Stomach smooth muscle (tissue), 2 donors: Measurements from ENCODE around the gene ROS1.

Source experiments
- H3K27ac ChIP-seq: one replicate; pipeline ENCODE4 v1.7.0; 2013; ENCODE audit warnings: mild to moderate bottlenecking, low read length, inconsistent platforms
- H3K27me3 ChIP-seq, 2 donors: one replicate each; pipeline ENCODE4 v1.7.0; 2013; ENCODE audit warnings: low read length in 2 of 2; ENCODE audit not compliant: insufficient read depth in 2 of 2, control insufficient read depth in 1 of 2
- H3K36me3 ChIP-seq, 2 donors: one replicate each; pipeline ENCODE4 v1.7.0; 2013; ENCODE audit warnings: low read length in 2 of 2; ENCODE audit not compliant: control insufficient read depth in 2 of 2, insufficient read depth in 2 of 2
- H3K4me1 ChIP-seq: one replicate; pipeline ENCODE4 v1.7.0; 2013; ENCODE audit warnings: low read length; ENCODE audit not compliant: control insufficient read depth, insufficient read depth
- H3K4me3 ChIP-seq, 2 donors: one replicate each; pipeline ENCODE4 v1.7.0; 2013; ENCODE audit warnings: low read length in 2 of 2
- H3K9ac ChIP-seq, 2 donors: one replicate each; pipeline ENCODE4 v1.7.0; 2013; ENCODE audit warnings: low read length in 2 of 2, mild to moderate bottlenecking in 1 of 2
- H3K9me3 ChIP-seq, 2 donors: one replicate each; pipeline ENCODE4 v1.7.0; 2013; ENCODE audit warnings: low read length in 2 of 2; ENCODE audit not compliant: control insufficient read depth in 2 of 2
- donor health status: healthy.
- donor health status: Pancreatic carcinoma.

The ROS1 gene

GRCh38 chr6:117346142-117346930 is 79.4 kb downstream of the ROS1 start:
- Histone ChIP-seq H3K27me3 (no peaks in the 10 kb centered on the region), H3K9ac (no peak overlapping the region), H3K4me3 (no peak overlapping the region), H3K27ac (no peak overlapping the region), H3K9me3 (no peaks in the 10 kb centered on the region), H3K4me1 (no peaks in the 10 kb centered on the region), H3K36me3 (no peaks in the 10 kb centered on the region)

GRCh38 chr6:117345292-117345610 is 80.5 kb downstream of the ROS1 start:
- H3K36me3 ChIP-seq = no peaks in the 10 kb centered on the region

DNA sequence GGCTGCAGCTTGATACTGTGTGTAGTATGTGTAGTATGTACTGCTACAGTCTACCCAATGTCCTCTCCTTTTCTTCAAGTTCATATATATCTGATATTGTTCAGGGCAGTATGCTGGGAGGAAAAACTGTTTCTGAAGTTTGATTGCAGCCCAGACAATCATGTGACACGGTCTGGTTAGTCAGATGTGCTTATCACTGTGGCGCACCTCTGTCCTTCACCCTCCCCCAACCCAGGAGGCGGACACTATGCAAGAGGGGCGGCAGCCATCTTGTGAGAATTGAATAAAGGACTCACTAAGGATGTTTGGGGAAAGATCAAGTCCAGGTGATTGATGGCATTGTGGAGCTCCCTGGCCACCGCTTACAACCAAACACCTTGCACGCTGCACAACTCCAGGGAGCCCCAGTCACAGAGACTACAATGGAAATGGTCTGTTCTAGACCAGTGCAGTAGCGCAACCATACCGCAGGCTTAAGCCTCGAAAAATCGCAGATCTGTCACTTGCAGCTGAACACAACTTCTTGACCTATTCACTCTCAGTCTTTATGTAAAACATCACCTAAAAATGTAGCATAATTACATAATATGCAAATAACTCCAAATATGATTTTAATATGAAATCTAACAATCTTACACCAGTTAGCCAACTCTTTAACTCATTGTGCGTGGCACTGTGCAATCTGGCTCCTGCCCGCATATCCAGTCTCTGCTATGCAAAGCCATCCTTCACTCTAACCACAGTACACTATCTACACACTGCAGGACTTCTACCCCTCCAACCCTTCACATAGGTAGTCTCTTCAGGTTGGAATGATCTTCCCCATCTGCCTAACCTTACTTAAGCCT is 81.1 kb downstream of the ROS1 start:
- Histone ChIP-seq H3K4me1 (no peaks in the 10 kb centered on the region), H3K9me3 (no peaks in the 10 kb centered on the region), H3K36me3 (no peaks in the 10 kb centered on the region), H3K9ac (no peak overlapping the region), H3K27ac (no peak overlapping the region), H3K27me3 (no peaks in the 10 kb centered on the region), H3K4me3 (no peak overlapping the region)

More at GRCh38 chr6:117345292-117345610, 80.5 kb downstream of the ROS1 start:
- H3K4me3 ChIP-seq = no peak overlapping the region
- no peaks in the 10 kb centered on the region for H3K27me3 ChIP-seq
- no peaks in the 10 kb centered on the region for H3K9me3 ChIP-seq
- H3K4me1 ChIP-seq = no peaks in the 10 kb centered on the region
- no peak overlapping the region for H3K27ac ChIP-seq
- H3K9ac ChIP-seq = no peak overlapping the region

DNA sequence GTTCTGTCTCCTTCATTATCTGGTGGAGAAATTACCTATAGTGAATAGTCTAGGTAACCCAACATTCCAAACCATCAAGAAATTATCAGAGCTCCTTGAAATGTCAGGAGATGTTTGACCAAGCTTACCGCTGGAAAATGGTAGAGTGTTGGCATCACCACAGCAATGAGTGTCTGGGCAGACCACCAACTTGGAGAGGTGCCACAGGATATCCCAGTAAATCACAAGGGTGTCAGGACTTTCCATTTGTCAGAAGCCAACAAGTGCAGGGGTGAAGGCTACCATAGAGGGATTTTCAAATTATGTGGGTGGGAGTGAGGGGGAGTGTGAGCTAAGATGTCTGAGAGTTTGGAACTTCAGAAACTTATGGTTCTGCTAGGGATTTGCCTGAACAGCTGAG is 87.2 kb downstream of the ROS1 start:
- no peak overlapping the region for H3K4me3 ChIP-seq
- H3K9ac ChIP-seq = no peak overlapping the region
- no peaks in the 10 kb centered on the region for H3K9me3 ChIP-seq
- no peaks in the 10 kb centered on the region for H3K36me3 ChIP-seq
- no peak overlapping the region for H3K27ac ChIP-seq
- H3K27me3 ChIP-seq = no peaks in the 10 kb centered on the region
- H3K4me1 ChIP-seq = no peaks in the 10 kb centered on the region

GRCh38 chr6:117329926-117330325 is 95.8 kb downstream of the ROS1 start:
- H3K27ac ChIP-seq = no peak overlapping the region
- no peak overlapping the region for H3K4me3 ChIP-seq
- no peaks in the 10 kb centered on the region for H3K9me3 ChIP-seq

DNA sequence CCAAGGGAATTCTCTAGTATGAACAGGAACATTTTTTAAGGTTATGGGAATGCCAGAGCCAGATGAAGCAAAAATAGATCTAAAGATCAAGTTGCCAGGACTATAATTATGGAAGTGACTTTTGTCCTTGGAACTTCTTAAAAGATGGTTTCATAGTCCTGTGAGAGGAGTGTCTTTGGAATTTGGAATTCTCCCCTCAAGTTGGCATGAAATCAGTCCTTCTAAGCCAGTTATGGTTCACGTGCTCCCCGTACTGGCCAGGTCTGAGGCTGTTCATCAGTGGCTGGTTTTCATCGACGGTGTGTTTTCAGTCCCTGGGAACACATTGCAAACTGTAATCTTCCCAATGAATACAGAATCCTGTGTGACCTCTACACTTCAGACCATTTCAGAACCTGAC is 97.2 kb downstream of the ROS1 start:
- H3K4me1 ChIP-seq = no peaks in the 10 kb centered on the region
- H3K27ac ChIP-seq = no peak overlapping the region

More at GRCh38 chr6:117329926-117330325, 95.8 kb downstream of the ROS1 start:
- no peaks in the 10 kb centered on the region for H3K4me1 ChIP-seq
- no peak overlapping the region for H3K9ac ChIP-seq
- no peaks in the 10 kb centered on the region for H3K36me3 ChIP-seq
- H3K27me3 ChIP-seq = no peaks in the 10 kb centered on the region

DNA sequence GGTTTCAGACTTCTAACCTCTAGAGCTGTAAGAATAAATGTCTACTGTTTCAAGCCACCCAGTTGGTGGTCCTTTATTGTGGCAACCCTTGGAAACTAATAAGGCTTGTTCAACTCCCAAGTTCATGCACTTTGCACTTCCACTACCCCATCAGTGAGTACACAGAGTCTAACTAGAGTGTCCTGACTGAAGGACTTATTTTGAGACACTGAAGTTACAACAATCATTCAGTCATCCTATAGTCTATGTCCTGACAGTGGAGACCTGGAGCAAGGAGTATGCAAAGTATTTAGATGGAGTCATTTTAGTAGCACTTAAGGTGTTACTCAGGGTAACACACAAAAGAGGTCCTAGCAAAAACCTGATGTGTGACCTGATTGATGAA is 97.7 kb downstream of the ROS1 start:
- Histone ChIP-seq H3K9me3 (no peaks in the 10 kb centered on the region), H3K36me3 (no peaks in the 10 kb centered on the region), H3K27ac (no peak overlapping the region), H3K27me3 (no peaks in the 10 kb centered on the region), H3K4me3 (no peak overlapping the region), H3K9ac (no peak overlapping the region), H3K4me1 (no peaks in the 10 kb centered on the region)

More for the DNA sequence above, 97.2 kb downstream of the ROS1 start:
- Histone ChIP-seq H3K36me3 (no peaks in the 10 kb centered on the region), H3K9ac (no peak overlapping the region), H3K27me3 (no peaks in the 10 kb centered on the region), H3K9me3 (no peaks in the 10 kb centered on the region), H3K4me3 (no peak overlapping the region)

GRCh38 chr6:117327149-117328004 is 98.4 kb downstream of the ROS1 start:
- H3K9ac ChIP-seq = no peak overlapping the region
- H3K4me3 ChIP-seq = no peak overlapping the region
- H3K27me3 ChIP-seq = no peaks in the 10 kb centered on the region
- no peaks in the 10 kb centered on the region for H3K36me3 ChIP-seq
- no peak overlapping the region for H3K27ac ChIP-seq
- no peaks in the 10 kb centered on the region for H3K9me3 ChIP-seq
- no peaks in the 10 kb centered on the region for H3K4me1 ChIP-seq

GRCh38 chr6:117326396-117326795 is 99.3 kb downstream of the ROS1 start:
- Histone ChIP-seq H3K4me1 (no peaks in the 10 kb centered on the region), H3K27me3 (no peaks in the 10 kb centered on the region), H3K9me3 (no peaks in the 10 kb centered on the region), H3K9ac (no peak overlapping the region), H3K27ac (no peak overlapping the region), H3K36me3 (no peaks in the 10 kb centered on the region), H3K4me3 (no peak overlapping the region)

DNA sequence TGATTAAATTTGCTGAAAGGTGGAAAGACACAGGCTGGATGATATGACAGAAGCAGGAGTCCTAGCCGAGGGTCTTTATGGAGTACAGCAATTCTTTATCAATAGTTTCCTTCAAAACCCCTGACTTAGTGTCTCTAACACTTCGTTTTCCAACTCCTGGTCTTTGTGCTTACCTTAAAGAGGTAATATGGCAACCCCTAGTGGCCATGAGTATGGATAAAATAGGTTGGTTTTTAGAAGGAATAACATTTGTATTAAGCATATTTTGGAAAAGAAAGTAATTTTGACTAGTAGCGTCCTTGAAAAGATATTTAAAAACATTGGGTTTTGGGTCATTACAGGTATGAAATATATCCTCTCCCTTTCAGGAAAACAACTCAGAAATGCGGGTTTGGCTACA is 108.5 kb downstream of the ROS1 start:
- Histone ChIP-seq H3K27me3 (peaks cover 0 to 3% of the 10 kb centered on the region in 2 donors), H3K4me1 (no peaks in the 10 kb centered on the region), H3K36me3 (no peaks in the 10 kb centered on the region), H3K9me3 (no peaks in the 10 kb centered on the region), H3K27ac (no peak overlapping the region), H3K9ac (no peak overlapping the region), H3K4me3 (no peak overlapping the region)
